ENCODE measurements around the gene PRMT7.
A peak's percentile ranks its signal among the peaks of the same experiment; 100 is the strongest.
"Not testable (repeated sequence)": the region's sequence is repeated elsewhere in the genome, so short reads cannot be mapped to it uniquely, and the experiment has no call there.

The PRMT7 gene

DNA sequence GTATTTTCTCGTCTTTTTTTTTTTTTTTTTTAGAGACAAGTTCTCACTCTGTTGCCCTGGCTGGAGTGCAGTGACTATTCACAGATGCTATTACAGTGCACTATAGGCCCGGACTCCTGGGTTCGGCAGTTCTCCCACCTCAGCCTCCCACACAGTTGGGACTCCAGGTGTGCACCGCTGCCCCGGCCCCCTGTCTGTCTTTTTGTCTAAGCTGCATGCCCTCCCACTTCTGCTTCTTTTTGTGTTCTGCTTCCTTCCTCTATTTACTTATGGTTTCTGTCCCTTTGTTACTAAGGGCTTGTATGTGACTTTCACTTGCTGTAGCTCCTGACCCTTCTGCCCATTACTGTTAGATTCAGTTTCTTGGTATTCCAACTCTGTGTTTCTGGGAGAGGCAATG is 26.0 kb upstream of the PRMT7 start:
- no peak for DNase-seq

DNA sequence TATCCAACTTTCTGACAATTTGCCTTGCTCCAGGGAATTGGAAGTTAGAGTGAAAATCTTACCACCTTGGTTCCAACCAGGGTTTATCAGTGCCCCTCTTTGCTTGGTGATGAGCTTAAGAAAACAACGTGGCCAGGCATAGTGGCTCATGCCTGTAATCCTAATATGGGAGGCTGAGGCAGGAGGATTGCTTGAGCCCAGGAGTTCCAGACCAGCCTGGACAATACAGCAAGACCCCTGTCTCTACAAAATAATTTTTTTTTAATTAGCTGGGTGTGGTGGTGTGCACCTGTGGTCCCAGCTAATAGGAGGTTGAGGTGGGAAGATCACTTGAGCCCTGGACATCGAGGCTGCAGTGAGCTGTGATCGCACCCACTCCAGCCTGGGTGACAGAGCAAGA is 25.1 kb upstream of the PRMT7 start:
- DNase-seq: no peak

DNA sequence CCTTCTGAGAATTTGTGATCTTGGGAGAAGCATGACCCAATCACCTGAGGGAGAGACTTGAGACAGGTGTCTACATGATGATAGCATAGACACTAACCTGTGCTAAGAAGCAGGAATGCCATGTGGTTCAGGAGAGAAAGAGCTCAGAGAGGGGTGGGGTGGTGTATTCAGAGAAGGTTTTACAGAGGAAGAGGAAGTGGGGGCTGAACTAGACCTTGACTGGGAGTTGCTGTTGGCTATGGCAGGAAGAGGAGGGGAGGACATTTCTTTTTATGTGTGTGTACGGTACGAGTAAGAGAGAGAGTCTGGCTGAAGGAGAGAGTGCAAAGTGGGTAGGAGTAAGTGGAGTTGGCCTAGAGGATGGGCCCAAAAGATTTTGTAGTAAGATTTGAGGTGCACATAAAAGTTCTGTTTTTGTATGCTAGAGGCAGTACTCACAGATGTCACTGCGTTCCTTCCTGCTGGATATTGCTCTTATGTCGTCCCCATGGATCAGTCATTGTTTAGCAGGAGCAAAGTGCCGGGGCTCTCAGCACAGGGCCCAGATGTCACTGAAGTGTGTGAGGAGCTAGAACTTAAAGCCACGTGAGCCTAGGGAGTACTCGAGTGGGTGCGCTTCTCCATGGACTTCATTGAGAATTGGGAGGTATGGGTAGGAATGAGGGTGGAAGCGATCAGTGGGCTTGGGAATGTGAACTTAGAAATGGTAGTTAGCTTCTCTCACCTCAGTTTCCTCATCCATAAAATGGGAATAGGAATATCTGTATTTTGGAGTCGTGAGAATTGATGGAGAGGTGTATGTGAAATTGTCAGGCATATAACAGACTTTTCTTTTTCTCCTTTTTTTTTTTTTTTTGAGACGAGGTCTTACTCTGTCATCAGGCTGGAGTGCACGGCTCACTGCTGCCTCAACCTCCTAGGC is 24.4 kb upstream of the PRMT7 start:
- DNase-seq: no peak

DNA sequence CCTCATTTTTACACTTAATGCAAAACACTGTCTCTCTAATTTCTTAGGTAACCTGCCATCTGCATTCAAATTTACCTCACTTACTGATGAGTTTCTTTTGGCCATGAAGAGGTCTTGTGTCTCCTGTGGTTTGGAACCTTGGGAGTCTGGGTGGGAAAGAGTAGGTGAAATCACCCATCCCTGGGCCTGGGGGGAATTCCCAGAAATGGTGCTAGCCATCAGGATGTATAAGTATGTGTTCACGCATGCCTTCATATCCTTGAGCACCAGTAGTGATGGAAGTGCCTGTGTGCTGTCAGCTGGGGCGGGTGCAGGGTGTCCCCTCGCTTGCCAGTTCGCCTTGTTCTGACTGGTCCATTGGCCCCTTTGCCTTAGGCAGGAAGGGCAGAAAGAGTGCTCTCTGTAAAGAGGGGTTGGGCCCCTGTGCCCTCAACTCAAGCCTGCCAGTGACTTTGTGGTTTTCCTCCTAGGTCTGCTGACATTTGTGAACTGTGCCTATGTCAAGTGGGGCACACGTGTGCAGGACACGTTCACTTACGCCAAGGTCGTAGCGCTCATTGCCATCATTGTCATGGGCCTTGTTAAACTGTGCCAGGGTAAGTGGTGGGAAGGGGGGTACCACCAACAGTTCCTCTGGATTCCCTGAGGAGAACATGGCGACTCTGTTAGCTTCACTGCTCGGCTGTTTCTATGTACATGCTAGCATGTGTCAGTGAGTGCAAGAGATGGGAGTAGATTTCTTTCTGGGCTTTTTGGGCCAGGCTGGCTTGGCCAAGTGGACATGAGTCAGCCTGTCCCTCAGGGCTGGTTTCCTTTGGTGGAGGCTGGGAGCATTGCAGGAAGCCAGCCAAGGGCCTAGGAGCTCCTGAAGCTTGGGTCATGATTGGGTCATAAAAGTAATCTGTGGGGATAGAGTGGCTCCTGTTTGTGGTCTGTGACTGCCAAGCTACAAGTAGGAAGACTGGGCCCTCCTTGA is 23.3 kb upstream of the PRMT7 start:
- no peak for DNase-seq

DNA sequence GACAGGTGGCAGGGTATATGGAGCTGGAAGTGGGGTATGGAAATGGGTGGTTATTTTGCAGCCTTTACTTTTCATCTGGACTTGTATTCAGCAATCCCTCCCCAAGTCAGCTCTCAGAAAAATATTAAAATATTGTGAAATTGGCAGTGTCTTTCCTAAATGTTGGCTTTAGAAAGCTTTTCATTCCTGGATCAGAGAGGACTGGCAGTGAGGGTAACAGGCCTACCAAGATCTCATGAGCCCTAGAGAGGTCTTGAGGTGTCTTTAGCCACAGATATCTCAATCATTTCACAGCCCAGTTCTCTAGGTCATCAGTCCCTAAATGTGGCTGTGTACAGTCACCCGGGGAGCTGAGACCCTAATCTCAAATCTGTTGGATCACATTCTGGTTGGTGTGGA is 22.6 kb upstream of the PRMT7 start:
- DNase-seq: no peak

DNA sequence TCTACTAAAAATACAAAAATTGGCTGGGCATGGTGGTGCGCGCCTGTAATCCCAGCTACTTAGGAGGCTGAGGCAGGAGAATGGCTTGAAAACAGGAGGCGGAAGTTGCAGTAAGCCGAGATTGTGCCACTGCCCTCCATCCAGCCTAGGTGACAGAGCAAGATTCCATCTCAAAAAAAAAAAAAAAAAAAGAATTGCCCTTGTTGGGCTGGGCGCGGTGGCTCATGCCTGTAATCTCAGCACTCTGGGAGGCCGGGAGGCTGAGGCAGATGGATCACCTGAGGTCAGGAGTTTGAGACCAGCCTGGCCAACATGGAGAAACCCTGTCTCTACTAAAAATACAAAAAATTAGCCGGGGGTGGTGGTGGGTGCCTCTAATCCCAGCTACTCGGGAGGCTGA is 22.0 kb upstream of the PRMT7 start:
- not testable (repeated sequence) for DNase-seq

DNA sequence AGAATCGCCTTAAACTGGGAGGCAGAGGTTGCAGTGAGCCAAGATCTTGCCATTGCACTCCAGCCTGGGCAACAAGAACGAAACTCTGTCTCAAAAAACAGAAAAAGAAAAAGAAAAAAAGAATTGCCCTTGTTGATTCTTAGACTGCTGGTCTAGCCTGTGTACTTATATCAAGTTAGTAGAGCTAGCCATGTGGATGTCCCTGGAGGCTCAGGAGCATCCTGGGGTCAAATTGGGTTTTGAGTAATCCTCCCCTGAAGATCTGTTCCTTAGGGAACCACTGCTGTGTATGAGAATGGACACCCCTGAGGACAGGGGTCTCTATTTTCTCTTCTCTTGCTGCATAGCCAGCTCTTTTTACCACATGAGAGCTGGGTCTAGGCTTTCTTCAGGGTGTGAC is 21.6 kb upstream of the PRMT7 start:
- DNase-seq: no peak

DNA sequence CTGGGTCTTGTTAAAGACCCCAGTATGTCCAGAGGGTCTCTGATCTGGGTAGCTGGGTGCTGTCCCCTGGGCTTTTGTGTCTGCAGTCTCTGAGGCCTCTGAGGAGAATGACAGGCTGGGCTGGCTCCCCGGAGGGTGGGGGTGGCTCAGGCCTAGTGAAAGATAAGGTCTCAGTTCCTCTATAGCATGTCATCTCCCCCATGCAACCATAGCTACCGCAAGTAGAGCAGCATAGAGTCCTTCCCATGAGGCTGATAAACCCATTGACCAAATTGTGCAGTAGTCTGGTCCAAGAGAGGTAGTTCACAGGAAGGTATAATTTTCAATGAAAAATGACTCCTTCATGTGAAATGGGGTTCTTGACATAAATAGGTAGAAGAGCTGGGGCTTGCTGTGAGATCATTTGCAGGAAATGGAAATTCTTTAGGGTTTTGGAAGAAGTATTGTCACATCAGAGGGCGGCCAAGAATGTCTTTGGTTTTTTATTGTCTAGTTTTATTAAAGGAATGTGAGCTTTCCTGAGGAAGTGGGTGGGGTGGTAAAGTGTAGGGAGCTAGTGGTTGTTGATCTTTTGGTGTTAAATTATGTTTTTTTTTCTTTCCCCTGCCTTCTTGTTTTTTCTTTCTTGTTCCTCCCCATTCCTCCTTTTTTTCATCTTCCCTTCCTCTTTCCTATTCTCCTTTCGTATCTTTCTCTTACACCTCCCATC is 21.0 kb upstream of the PRMT7 start:
- no peak for DNase-seq

DNA sequence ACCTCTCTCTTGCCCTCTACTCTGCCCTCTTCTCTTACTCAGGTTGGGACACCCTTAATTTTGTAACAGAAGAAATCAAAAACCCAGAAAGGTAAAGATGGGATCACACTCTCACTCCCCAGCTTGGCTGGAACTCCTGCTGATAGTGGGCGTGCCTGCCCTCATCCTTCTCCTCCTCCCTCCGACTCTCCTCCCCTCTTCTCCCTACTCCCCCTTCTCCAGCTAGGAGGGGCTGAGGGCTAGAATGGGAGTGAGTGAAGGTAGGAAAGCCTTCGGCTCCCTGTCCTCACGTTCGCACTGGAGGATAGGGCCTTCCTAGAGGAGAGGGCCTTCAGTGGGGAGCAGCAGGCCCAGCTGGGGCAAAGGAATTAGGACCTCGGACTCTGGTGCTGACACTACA is 20.4 kb upstream of the PRMT7 start:
- no peak for DNase-seq

DNA sequence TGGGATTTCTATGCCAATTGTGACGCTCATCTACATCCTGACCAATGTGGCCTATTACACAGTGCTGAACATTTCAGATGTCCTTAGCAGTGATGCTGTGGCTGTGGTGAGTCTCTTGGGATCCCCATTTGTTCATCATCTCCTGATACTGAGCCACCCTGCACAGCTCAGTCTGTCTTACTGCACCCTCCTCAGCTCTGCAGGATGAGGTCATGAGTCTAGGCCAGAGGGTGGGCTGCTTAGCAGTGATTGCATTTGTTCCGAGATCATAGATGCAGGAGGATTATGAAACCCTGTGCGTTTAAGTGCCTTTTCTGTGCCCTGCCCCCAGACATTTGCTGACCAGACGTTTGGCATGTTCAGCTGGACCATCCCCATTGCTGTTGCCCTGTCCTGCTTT is 19.6 kb upstream of the PRMT7 start:
- no peak for DNase-seq

DNA sequence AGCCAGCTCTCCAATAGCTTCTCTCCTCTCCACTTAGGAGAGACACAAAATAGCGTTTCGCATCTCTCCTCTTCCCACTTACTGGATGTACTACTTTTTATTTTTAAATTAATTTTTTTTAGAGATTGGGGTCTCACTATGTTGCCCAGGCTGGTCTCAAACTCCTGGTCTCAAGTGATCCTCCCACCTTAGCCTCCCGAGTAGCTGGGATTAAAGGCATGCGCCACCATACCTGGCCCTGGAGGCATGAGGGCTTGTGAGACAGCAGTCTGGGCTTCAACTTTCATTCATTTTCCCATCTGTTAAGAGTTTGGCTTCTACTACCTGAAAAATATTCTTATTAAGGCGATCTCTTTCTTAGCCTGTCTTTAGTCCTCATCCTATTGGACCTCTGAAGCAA is 18.4 kb upstream of the PRMT7 start:
- DNase-seq: no peak

DNA sequence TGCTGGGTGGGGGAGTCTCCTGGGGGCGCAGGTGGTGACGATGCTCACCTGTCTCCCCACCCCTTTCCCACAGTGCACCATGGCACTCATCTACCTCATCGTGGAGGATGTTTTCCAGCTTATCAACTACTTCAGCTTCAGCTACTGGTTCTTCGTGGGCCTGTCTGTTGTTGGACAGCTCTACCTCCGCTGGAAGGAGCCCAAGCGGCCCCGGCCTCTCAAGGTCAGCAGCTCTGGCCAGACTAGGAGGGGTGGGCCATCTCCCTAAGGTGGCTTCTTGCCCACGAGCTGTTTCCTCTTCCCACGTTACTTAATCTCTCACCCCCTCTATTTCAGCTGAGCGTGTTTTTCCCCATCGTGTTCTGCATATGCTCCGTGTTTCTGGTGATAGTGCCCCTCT is 14.5 kb upstream of the PRMT7 start:
- no peak for DNase-seq

DNA sequence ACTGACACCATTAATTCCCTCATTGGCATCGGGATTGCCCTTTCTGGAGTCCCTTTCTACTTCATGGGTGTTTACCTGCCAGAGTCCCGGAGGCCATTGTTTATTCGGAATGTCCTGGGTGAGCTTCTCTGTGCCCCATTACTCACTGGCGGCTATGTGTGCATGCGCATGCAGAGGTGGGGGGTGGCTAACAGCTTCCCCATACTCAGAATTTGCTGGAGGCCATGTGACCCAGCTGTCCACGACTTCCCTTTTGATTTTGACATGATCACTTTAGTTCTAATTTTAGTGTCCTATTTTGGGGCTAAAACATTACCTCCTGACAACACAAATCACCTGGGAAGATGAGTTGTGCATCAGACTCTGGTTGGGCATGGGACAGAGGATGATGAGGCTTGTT is 14.1 kb upstream of the PRMT7 start:
- no peak for DNase-seq

DNA sequence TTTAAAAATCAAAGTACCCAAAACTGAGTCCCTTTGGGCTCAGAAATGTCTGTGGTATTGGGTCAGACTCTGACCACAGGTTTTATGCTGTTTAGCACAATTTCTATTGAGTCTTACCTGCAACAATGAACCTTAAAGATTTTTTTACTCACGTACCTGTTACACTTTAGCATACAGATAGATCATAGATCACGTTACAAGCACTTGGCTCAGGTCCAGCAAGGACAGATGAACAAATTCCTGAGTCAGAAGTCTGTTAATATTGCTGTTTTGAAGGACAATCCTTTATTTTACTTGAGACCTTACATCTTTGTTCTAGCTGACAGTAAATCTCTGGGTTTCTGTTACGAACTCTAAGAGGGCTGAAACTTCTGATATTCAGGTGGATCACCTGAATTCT is 12.9 kb upstream of the PRMT7 start:
- no peak for DNase-seq

DNA sequence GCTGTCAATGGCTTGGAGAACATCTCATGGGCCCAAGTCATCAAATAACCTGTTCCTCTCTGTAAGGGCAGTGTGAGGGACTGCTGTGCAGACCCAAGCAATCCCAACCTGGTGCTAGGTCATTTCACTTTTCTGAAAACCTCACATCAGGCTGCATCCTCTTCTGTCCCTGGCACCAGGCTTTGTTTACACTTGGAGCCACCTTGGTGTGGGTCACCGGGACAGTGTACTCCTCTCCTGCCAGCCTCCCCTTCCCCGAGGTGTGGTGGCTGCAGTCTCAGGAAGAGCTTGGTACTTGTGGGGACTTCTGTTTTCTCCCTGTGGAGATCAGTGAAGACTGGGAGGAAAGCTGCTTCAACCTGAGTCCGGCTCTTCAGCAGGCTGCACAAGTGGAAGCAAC is 12.5 kb upstream of the PRMT7 start:
- no peak for DNase-seq

DNA sequence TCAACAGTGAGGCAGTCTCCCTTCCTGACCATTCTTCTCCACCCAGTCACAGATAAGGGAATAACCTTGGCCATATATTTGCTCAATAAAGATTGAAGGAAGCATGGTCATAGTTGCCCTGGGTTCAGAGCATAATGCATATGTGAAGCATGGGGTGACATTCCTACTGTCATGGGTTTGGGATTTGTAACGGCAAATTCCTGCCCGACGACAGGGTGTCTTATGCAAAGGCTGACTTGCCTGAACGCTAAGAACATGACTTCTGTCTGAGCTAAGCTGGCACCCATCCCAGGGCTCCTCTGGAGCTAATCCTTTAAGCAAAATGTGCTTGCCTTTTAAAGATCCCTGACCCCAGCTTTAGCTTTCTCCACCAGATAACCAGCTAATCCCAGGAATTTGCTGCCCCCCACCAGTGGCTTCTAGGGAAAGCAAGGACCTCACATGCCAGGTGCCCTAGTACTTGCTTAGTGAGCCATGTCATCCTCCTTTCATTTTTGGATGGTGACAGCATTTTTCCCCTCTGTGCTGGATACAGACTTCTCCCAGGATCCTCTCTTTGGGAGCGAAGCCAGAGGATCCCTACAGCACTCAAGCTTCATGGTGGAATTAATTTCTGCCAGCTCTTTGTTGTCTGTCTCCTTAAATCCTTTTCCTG is 11.8 kb upstream of the PRMT7 start:
- DNase-seq: no peak

DNA sequence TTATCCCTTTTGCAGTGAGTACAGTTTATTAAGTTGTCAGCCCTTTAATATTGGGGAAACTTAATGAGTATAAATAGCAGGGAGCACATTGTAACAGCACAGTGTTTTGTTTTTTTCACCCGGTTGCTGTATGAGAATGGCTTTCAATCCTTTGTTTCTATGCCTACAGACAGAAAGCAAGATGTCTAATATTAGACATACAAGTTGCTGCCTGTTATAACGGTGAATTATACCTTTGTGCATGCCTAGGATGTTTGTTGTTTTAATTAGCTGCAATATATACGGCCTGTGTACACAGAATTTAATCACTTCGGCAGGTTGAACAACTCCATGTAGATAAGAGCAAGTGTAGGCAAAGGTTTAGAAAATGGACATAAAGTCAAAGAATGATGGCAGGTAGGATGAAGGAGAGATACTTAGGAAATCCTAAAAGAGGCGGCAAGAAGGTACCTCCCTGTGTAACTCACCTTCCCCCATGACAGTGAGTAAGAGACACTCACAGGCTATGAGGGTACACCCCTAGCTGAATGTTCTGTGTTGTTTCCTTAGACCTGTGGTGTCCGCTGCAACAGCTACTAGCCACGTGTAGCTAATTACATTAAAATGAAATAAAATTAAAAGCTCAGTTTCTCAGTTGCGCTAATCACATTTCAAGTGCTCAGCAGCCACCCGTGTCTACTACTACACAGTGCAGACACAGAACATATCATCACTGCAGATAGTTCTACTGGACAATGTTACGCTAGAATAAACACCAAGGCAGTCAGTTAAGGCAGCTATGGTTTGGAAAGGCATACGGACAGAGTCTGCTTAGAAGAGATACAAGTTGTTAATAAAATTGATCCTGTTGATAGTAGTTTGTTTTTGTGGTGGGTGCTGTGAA is 11.0 kb upstream of the PRMT7 start:
- peak; percentile 63 for DNase-seq

DNA sequence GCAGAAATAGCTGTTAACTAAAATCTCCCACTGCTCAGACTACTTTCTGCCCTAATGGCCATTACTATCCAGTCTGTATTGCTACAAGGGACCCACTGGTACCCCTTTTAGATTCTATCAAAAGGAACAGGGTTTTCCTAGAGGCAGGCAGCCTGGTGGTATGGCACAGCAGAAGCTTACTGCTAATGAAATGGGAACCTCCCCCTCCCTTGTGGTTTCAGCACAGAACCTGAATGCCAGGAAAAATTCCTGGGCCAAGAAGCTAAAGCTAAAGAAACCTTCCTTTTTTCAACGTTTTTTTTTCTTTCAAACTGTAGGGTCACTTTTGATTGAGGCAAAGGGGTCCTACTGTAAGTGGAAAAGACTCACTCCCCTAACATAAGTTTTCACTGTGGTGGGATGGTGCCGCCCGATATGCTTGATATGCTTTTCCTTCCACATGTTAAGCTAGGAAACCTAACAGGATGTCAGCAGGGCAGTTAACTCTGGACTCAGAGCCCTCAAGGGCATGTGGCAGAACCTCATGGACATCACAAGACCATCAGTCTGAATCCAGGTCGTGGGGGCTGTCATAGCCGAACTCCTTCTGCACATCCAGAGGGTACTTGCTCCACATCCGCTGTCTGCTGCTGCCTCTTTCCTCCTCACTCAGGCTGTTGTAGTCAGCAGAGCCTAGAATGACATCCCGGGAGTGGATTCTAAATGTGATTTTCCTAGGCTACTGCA is 9.9 kb upstream of the PRMT7 start:
- no peak for DNase-seq

DNA sequence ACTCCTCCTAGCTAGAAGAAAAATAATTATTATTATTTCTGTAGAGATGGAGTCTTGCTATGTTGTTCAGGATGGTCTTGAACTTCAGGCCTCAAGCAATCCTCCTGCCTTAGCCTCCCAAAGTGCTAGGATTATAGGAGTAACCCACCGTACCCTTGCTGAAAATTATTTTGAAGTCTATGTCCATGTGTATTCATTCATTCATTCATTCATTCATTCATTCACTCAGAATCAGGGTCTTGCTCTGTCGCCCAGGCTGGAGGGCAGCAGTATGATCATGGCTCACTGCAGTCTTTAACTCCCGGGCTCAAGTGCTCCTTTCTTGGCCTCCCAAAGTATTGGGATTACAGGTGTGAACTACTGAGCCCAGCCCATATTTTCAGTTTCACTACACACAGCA is 4.2 kb upstream of the PRMT7 start:
- DNase-seq: no peak

DNA sequence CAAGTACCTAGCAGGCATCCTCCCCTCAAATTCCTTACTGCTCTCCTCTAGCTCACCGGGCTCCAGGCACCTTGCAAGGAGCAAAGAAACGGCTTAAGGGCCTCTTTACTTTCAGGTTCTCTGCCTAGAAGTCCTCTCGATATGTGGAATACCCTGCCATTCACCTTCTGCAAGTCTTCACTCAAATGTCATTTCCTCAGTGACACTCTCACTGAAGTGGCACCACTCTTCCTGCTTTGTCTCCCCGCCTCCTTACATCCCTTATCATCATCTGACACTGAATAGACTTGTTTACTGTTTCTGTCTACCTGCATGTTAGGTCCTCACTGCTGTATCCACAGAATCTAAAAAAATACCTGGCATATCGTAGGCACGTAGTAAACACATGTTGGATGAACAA is 1.0 kb upstream of the PRMT7 start:
- no peak for DNase-seq

DNA sequence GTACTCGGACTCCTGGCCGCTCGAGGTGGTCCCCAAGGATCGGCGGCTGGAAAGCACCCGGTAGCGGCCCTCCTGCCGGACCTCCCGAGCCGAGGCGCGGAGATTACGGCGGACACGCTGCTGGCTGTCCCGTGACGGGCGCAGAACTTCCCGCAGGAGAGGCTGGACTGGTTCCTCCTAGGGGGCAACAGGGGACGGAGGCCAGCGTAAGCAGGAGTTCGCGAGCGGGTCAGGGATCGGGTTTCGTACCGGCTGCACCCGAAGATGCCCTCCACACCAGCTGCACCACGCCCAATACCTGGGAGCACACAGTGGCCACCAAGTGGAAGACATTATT is 414 bp upstream of the PRMT7 start:
- no peak for DNase-seq
